ENCODE measurements around the gene CUTC.

CUTC gene

GRCh38 chr10:99732033-99732842, at the start of gene CUTC, which contains the start of gene COX15:
CUTC (plus strand) TSS chr10:99732234; CDS start chr10:99732349, 115 bp downstream.
COX15 (minus strand) TSS chr10:99732127; CDS start chr10:99732049, 78 bp downstream.
- DNase-seq (ENCODE audit: low spot score in 2 of 2) (peak; percentile 88 to 89), ATAC-seq (ENCODE audit: low read depth) (peak; percentile 84)
- peaks cover 13% of the 10 kb centered on the region for H3K36me3 Mint-ChIP-seq
- H3K4me1 Mint-ChIP-seq: peaks cover 16% of the 10 kb centered on the region
- no peaks in the 10 kb centered on the region for H3K27me3 Mint-ChIP-seq
- H3K9me3 Mint-ChIP-seq: no peaks in the 10 kb centered on the region
- peak within 1 kb of the TSS; percentile 100 for H3K4me3 Mint-ChIP-seq
- peak within 1 kb of the TSS; percentile 96 for H3K27ac Mint-ChIP-seq

- DNase-seq (ENCODE audit: low spot score in 2 of 2): no peak
- H3K4me1 Mint-ChIP-seq: peaks cover 9% of the 10 kb centered on the region
- H3K27me3 Mint-ChIP-seq: no peaks in the 10 kb centered on the region
- H3K27ac Mint-ChIP-seq: no peak overlapping the region
- peak; percentile 54 for ATAC-seq (ENCODE audit: low read depth)
- no peaks in the 10 kb centered on the region for H3K9me3 Mint-ChIP-seq
- H3K4me3 Mint-ChIP-seq: no peak overlapping the region
- H3K36me3 Mint-ChIP-seq: peaks cover 10% of the 10 kb centered on the region
Measured at GRCh38 chr10:99682752-99683151, 49.3 kb upstream of the CUTC start.

GRCh38 chr10:99685597-99685967, 46.5 kb upstream of the CUTC start:
- ATAC-seq (ENCODE audit: low read depth) (peak; percentile 73), DNase-seq (ENCODE audit: low spot score in 2 of 2) (no peak)
- no peak overlapping the region for H3K4me3 Mint-ChIP-seq
- no peaks in the 10 kb centered on the region for H3K9me3 Mint-ChIP-seq
- peaks cover 4% of the 10 kb centered on the region for H3K36me3 Mint-ChIP-seq
- H3K4me1 Mint-ChIP-seq: peaks cover 9% of the 10 kb centered on the region
- H3K27me3 Mint-ChIP-seq: no peaks in the 10 kb centered on the region
- H3K27ac Mint-ChIP-seq: peak overlapping the region; percentile 31

- Mint-ChIP-seq H3K27ac (no peak overlapping the region), H3K9me3 (no peaks in the 10 kb centered on the region)
- no peak for ATAC-seq (ENCODE audit: low read depth)
Measured at GRCh38 chr10:99689461-99689860, 42.6 kb upstream of the CUTC start.

GRCh38 chr10:99693933-99694583, 38.0 kb upstream of the CUTC start:
- DNase-seq (ENCODE audit: low spot score in 2 of 2) (no peak), ATAC-seq (ENCODE audit: low read depth) (no peak)
- H3K4me3 Mint-ChIP-seq: no peak overlapping the region
- H3K27ac Mint-ChIP-seq: no peak overlapping the region
- peaks cover 28% of the 10 kb centered on the region for H3K36me3 Mint-ChIP-seq
- no peaks in the 10 kb centered on the region for H3K9me3 Mint-ChIP-seq
- no peaks in the 10 kb centered on the region for H3K4me1 Mint-ChIP-seq
- H3K27me3 Mint-ChIP-seq: no peaks in the 10 kb centered on the region

More at GRCh38 chr10:99689461-99689860, 42.6 kb upstream of the CUTC start:
- Mint-ChIP-seq H3K36me3 (peaks cover 14% of the 10 kb centered on the region), H3K27me3 (no peaks in the 10 kb centered on the region), H3K4me3 (no peak overlapping the region), H3K4me1 (peaks cover 9% of the 10 kb centered on the region)
- no peak for DNase-seq (ENCODE audit: low spot score in 2 of 2)

GRCh38 chr10:99695761-99696160, 36.3 kb upstream of the CUTC start:
- no peak for ATAC-seq (ENCODE audit: low read depth)
- Mint-ChIP-seq H3K36me3 (peaks cover 36% of the 10 kb centered on the region), H3K4me1 (no peaks in the 10 kb centered on the region), H3K4me3 (no peak overlapping the region), H3K9me3 (no peaks in the 10 kb centered on the region), H3K27me3 (no peaks in the 10 kb centered on the region), H3K27ac (no peak overlapping the region)
- no peak for DNase-seq (ENCODE audit: low spot score in 2 of 2)

- H3K27ac Mint-ChIP-seq: no peak overlapping the region
- H3K27me3 Mint-ChIP-seq: no peaks in the 10 kb centered on the region
- ATAC-seq (ENCODE audit: low read depth) (no peak), DNase-seq (ENCODE audit: low spot score in 2 of 2) (no peak)
- peaks cover 33% of the 10 kb centered on the region for H3K36me3 Mint-ChIP-seq
- H3K4me1 Mint-ChIP-seq: no peaks in the 10 kb centered on the region
- H3K4me3 Mint-ChIP-seq: no peak overlapping the region
- no peaks in the 10 kb centered on the region for H3K9me3 Mint-ChIP-seq
Measured at GRCh38 chr10:99698504-99699080, 33.4 kb upstream of the CUTC start.

GRCh38 chr10:99700649-99701048, 31.4 kb upstream of the CUTC start:
- DNase-seq (ENCODE audit: low spot score in 2 of 2): no peak
- Mint-ChIP-seq H3K27ac (peak overlapping the region; percentile 54), H3K36me3 (peaks cover 35% of the 10 kb centered on the region)

GRCh38 chr10:99708428-99709012, 23.5 kb upstream of the CUTC start:
- DNase-seq (ENCODE audit: low spot score in 2 of 2): no peak
- H3K4me1 Mint-ChIP-seq: peaks cover 4% of the 10 kb centered on the region
- H3K27me3 Mint-ChIP-seq: no peaks in the 10 kb centered on the region
- peaks cover 17% of the 10 kb centered on the region for H3K36me3 Mint-ChIP-seq
- no peaks in the 10 kb centered on the region for H3K9me3 Mint-ChIP-seq
- H3K27ac Mint-ChIP-seq: no peak overlapping the region
- H3K4me3 Mint-ChIP-seq: no peak overlapping the region
- no peak for ATAC-seq (ENCODE audit: low read depth)

More at GRCh38 chr10:99700649-99701048, 31.4 kb upstream of the CUTC start:
- no peak overlapping the region for H3K4me3 Mint-ChIP-seq
- H3K9me3 Mint-ChIP-seq: no peaks in the 10 kb centered on the region
- no peaks in the 10 kb centered on the region for H3K4me1 Mint-ChIP-seq
- ATAC-seq (ENCODE audit: low read depth): no peak
- H3K27me3 Mint-ChIP-seq: no peaks in the 10 kb centered on the region

- Mint-ChIP-seq H3K27ac (no peak overlapping the region), H3K9me3 (no peaks in the 10 kb centered on the region), H3K4me3 (no peak overlapping the region), H3K4me1 (peaks cover 4% of the 10 kb centered on the region), H3K36me3 (peaks cover 16% of the 10 kb centered on the region), H3K27me3 (no peaks in the 10 kb centered on the region)
- DNase-seq (ENCODE audit: low spot score in 2 of 2) (no peak), ATAC-seq (ENCODE audit: low read depth) (no peak)
Measured at GRCh38 chr10:99709480-99710229, 22.4 kb upstream of the CUTC start.

GRCh38 chr10:99711129-99711719, 20.8 kb upstream of the CUTC start:
- H3K4me3 Mint-ChIP-seq: no peak overlapping the region
- no peaks in the 10 kb centered on the region for H3K9me3 Mint-ChIP-seq
- H3K36me3 Mint-ChIP-seq: peaks cover 18% of the 10 kb centered on the region
- peak; percentile 74 for ATAC-seq (ENCODE audit: low read depth)
- DNase-seq (ENCODE audit: low spot score in 2 of 2): peak; percentile 13 to 33
- H3K27me3 Mint-ChIP-seq: no peaks in the 10 kb centered on the region
- H3K4me1 Mint-ChIP-seq: peaks cover 4% of the 10 kb centered on the region
- H3K27ac Mint-ChIP-seq: no peak overlapping the region

GRCh38 chr10:99714446-99714845, 17.6 kb upstream of the CUTC start:
- ATAC-seq (ENCODE audit: low read depth) (no peak), DNase-seq (ENCODE audit: low spot score in 2 of 2) (no peak)
- no peaks in the 10 kb centered on the region for H3K9me3 Mint-ChIP-seq
- no peaks in the 10 kb centered on the region for H3K27me3 Mint-ChIP-seq
- no peak overlapping the region for H3K27ac Mint-ChIP-seq
- H3K4me3 Mint-ChIP-seq: no peak overlapping the region
- peaks cover 4% of the 10 kb centered on the region for H3K4me1 Mint-ChIP-seq
- peaks cover 24% of the 10 kb centered on the region for H3K36me3 Mint-ChIP-seq

- H3K27me3 Mint-ChIP-seq: no peaks in the 10 kb centered on the region
- no peak for DNase-seq (ENCODE audit: low spot score in 2 of 2)
- H3K36me3 Mint-ChIP-seq: peaks cover 36% of the 10 kb centered on the region
Measured at GRCh38 chr10:99720387-99720786, 11.6 kb upstream of the CUTC start.

More at GRCh38 chr10:99720387-99720786, 11.6 kb upstream of the CUTC start:
- Mint-ChIP-seq H3K27ac (no peak overlapping the region), H3K4me1 (no peaks in the 10 kb centered on the region), H3K4me3 (no peak overlapping the region), H3K9me3 (no peaks in the 10 kb centered on the region)
- ATAC-seq (ENCODE audit: low read depth): no peak
